Astrocyte of the spinal cord (primary cell): ENCODE results near the gene HSDL1.
"Not testable (repeated sequence)": the region's sequence is repeated elsewhere in the genome, so short reads cannot be mapped to it uniquely, and the experiment has no call there.

Experiments
- DNase-seq: peaks from one replicate; pipeline ENCODE4 v3.0.0; 2011; ENCODE audit warnings: low read depth, low spot score
- H3K4me3 ChIP-seq: 2 replicates; pipeline ENCODE4 v1.5.1; 2011; ENCODE audit warnings: low read depth, mild to moderate bottlenecking, low read length, moderate library complexity
- CTCF ChIP-seq: IDR thresholded peaks from 2 replicates; pipeline ENCODE4 v1.5.1; 2012; ENCODE audit warnings: low read depth, mild to moderate bottlenecking, low read length, inconsistent platforms
- in situ Hi-C: cut with HindIII; loops from 2 replicates; pipeline ENCODE4 v1.10.0; 2017; ENCODE audit warnings: low sequenced_read_pairs

The HSDL1 gene

GRCh38 chr16:84131117-84131516 lies 13.9 kb downstream of the HSDL1 start:
- no peak for TF ChIP-seq CTCF
- in situ Hi-C loops: no loop called here
- DNase-seq: no peak
- H3K4me3 ChIP-seq: no peak overlapping the region

- H3K4me3 ChIP-seq: no peak overlapping the region
- DNase-seq: no peak
- in situ Hi-C loops: no loop called here
- TF ChIP-seq CTCF: no peak
Observed at GRCh38 chr16:84124257-84125073, 20.5 kb downstream of the HSDL1 start.

- TF ChIP-seq CTCF: no peak
- H3K4me3 ChIP-seq: no peak overlapping the region
- in situ Hi-C loops: no loop called here
- no peak for DNase-seq
Observed at GRCh38 chr16:84121007-84121406, 24.0 kb downstream of the HSDL1 start.

GRCh38 chr16:84120023-84120422 lies 25.0 kb downstream of the HSDL1 start:
- in situ Hi-C loops: no loop called here
- DNase-seq: no peak

GRCh38 chr16:84119368-84119767 lies 25.6 kb downstream of the HSDL1 start:
- in situ Hi-C loops: no loop called here
- no peak overlapping the region for H3K4me3 ChIP-seq
- TF ChIP-seq CTCF: no peak
- DNase-seq: no peak

More at GRCh38 chr16:84120023-84120422, 25.0 kb downstream of the HSDL1 start:
- no peak for TF ChIP-seq CTCF
- H3K4me3 ChIP-seq: no peak overlapping the region

GRCh38 chr16:84118315-84118714 lies 26.7 kb downstream of the HSDL1 start:
- H3K4me3 ChIP-seq, DNase-seq, in situ Hi-C loops: not testable (repeated sequence)

GRCh38 chr16:84117494-84117843 lies 27.5 kb downstream of the HSDL1 start:
- peak; percentile 52 for DNase-seq
- in situ Hi-C loops: no loop called here
- peak overlapping the region; percentile 88 for H3K4me3 ChIP-seq
- no peak for TF ChIP-seq CTCF
